GM12891 (cell line): ENCODE measurements around the gene TXK.

Experiments
- PAX5 ChIP-seq: IDR thresholded peaks from 2 replicates; pipeline ENCODE4 v1.6.1; 2011; ENCODE audit warnings: low read length, moderate library complexity, mild to moderate bottlenecking; ENCODE audit not compliant: insufficient read depth, severe bottlenecking
- POLR2A ChIP-seq: IDR thresholded peaks from 2 replicates; pipeline ENCODE4 v1.6.1; 2011; ENCODE audit warnings: low read depth, low read length, control low read depth
- POLR2AphosphoS5 ChIP-seq: IDR thresholded peaks from 2 replicates; pipeline ENCODE4 v1.6.1; 2011; ENCODE audit warnings: low read depth, low read length, control low read depth
- SPI1 ChIP-seq: IDR thresholded peaks from 2 replicates; pipeline ENCODE4 v1.6.1; 2011; ENCODE audit warnings: low read depth, low read length, control low read depth
- TAF1 ChIP-seq: IDR thresholded peaks from 2 replicates; pipeline ENCODE4 v1.6.1; 2011; ENCODE audit warnings: low read depth, low read length, control low read depth

DNA sequence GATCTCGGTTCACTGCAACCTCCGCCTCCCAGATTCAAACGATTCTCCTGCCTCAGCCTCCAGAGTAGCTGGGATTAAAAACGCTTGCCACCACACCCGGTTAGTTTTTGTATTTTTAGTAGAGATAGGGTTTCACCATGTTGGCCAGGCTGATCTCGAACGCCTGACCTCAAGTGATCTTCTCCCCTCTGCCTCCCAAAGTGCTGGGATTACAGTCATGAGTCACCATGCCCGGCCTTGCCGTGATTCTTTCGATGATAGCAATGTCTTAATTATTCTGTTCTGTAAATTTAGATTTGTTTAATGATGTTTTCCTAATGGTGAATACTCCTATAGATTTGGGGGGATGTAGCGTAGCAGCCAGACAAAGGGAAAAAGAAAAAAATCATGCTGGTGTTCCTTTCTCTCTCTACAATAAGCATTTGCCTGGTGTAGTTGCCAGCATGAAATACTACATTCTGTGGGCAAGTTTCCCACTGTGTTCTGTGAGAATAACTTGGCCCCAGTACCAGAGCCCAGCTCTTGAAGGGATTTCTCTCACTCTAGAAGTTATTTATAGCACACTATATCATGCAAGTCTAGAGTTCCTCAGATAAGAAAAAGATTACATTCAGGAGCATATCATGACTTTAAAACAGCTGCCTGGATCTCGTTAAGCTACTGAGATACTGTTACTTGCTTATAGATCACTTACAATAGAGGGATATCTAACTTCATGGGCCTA is 102.1 kb downstream of the TXK start:
- TF ChIP-seq POLR2A (no peak), TAF1 (no peak), POLR2AphosphoS5 (no peak), PAX5 (no peak), SPI1 (no peak)
